Ovary (tissue), 3 donors: Measurements from ENCODE around the gene FBXW7.

ENCODE experiments used
- EP300 ChIP-seq: sonication (generic); formaldehyde crosslinking; IDR thresholded peaks from one replicate; pipeline ENCODE4 v1.6.1; 2017; ENCODE audit warnings: antibody characterized with exemption
- POLR2A ChIP-seq: fragments of 450-650 bp; IDR thresholded peaks from one replicate; pipeline ENCODE4 v1.6.1; 2017; ENCODE audit warnings: antibody characterized with exemption, mild to moderate bottlenecking, moderate library complexity
- TF ChIP-seq, protein P1 (sequence below), 3 donors: fragments of 450-650 bp in 2 of 3; fragments of 200-600 bp in 1 of 3; IDR thresholded peaks; one replicate each; pipeline versions ENCODE4 v1.5.1 to v1.8.0; 2016 to 2022; ENCODE audit warnings: antibody characterized with exemption in 3 of 3, mild to moderate bottlenecking in 1 of 3
- donor health status: DM: no; HTN: no; CAD: no.

DNA sequence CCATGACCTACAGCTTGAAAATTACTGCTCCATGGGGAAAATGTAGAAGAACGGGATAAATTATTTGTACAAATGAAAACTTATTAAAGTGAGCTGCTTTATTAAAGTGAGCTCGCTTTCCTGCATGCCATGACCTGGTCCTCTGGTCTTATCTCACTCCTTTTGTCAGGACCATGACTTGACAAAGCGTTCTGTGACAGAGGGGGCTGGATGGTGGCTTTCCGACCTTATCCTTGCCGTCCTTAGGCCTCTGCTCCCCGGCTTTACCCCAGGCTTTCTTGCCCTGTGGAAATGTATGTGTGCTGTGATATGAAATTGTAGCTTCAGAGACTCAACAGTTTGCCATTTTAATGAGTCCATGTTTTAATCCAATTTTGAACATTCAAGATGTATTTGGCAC is 44.0 kb upstream of the FBXW7 start:
- TF ChIP-seq, protein P1, sequence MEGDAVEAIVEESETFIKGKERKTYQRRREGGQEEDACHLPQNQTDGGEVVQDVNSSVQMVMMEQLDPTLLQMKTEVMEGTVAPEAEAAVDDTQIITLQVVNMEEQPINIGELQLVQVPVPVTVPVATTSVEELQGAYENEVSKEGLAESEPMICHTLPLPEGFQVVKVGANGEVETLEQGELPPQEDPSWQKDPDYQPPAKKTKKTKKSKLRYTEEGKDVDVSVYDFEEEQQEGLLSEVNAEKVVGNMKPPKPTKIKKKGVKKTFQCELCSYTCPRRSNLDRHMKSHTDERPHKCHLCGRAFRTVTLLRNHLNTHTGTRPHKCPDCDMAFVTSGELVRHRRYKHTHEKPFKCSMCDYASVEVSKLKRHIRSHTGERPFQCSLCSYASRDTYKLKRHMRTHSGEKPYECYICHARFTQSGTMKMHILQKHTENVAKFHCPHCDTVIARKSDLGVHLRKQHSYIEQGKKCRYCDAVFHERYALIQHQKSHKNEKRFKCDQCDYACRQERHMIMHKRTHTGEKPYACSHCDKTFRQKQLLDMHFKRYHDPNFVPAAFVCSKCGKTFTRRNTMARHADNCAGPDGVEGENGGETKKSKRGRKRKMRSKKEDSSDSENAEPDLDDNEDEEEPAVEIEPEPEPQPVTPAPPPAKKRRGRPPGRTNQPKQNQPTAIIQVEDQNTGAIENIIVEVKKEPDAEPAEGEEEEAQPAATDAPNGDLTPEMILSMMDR (IDR thresholded peaks at IDR 0.05) = no peak
- TF ChIP-seq POLR2A (no peak), EP300 (no peak)
